Measurements from ENCODE around the gene LRRC3. TPM values are rescaled to one million over a fixed set of nuclear protein-coding genes. Genes with fewer than 3 reads are reported as not detected.

The LRRC3 gene, protein sequence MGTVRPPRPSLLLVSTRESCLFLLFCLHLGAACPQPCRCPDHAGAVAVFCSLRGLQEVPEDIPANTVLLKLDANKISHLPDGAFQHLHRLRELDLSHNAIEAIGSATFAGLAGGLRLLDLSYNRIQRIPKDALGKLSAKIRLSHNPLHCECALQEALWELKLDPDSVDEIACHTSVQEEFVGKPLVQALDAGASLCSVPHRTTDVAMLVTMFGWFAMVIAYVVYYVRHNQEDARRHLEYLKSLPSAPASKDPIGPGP
- 1 to 10 TPM in 3 of 4 donors, under 1 TPM in 1; 0.89 to 1.1 (median 1.0) TPM for total RNA-seq
- 0.93 TPM for polyA plus RNA-seq
- long read RNA-seq, donor 1, full-length matches to known transcripts, result 2 of 4 reads
- long read RNA-seq, donor 1, partial matches to known transcripts, result 0 of 4 reads
- long read RNA-seq, donor 1, other reads (novel, unspliced or antisense), result 2 of 4 reads
- long read RNA-seq, donor 2, partial matches to known transcripts, result 0 of 2 reads
- long read RNA-seq, donor 2, other reads (novel, unspliced or antisense), result 2 of 2 reads
- long read RNA-seq, donor 3, partial matches to known transcripts, result 0 of 5 reads
- long read RNA-seq, donor 3, other reads (novel, unspliced or antisense), result 5 of 5 reads
- long read RNA-seq, donor 4, full-length matches to known transcripts, result 1 of 2 reads
- long read RNA-seq, donor 4, partial matches to known transcripts, result 0 of 2 reads
- long read RNA-seq, donor 4, other reads (novel, unspliced or antisense), result 1 of 2 reads

DNA sequence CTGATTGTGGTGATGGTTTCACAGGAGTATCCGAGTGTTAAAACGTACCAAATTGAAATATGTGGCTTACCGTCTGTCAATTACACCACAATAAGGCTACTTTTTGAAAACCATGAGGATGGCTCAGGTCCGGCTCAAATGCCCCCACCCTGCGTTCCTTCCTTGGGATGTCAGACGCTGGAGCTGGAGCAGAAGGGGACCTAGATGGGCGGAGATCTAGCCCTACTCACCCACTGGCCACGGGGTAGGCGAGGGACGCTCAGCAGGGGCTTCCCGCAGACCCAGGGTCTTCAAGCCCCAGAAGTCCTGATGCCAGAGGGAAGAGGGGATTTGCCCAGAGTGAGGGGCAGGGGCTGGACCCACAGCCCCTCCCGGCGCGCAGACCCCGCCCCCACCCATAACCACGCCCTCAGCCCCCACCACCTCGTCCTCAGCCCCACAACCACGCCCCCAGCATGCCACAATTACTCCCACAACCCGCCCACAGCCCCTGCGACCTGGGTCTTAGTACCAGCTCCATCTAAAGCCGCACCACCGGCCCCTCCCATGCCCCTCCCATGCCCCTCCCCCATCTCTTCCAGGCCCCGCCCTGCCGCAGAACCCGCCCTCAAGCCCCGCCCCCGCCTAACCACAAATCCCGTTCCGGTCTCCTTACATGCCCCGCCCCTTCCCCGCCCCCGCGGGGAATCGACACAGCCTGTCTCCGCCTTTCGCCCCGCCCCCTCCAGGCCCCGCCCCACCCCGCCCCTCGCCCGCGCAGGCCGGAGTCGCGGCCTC, at the start of gene LRRC3:
TSS of gene LRRC3 (plus strand) at position 764 of the 777 bp plus-strand sequence. CDS start 1,135 bp downstream, outside the sequence.
- Histone ChIP-seq H3K27ac (ENCODE audit: low read length) (no peak within 1 kb of the TSS), H3K4me3 (ENCODE audit: low read length) (peak within 1 kb of the TSS; percentile 90), H3K4me1 (ENCODE audit: control insufficient read depth, insufficient read depth, low read length) (no peaks in the 10 kb centered on the region), H3K27me3 (ENCODE audit: control insufficient read depth, insufficient read depth) (no peaks in the 10 kb centered on the region), H3K9me3 (ENCODE audit: control insufficient read depth, low read length) (no peaks in the 10 kb centered on the region)
- intact Hi-C loops (cut with DNase I), result no loop called here
- DNase-seq (peak; percentile 93 to 95 (median 94)), ATAC-seq (peak; percentile 80 to 86)
- WGBS, result 5% methylated on average over 45 of the region's 45 CpGs

GRCh38 chr21:44405948-44406872, 49.1 kb upstream of the LRRC3 start:
- no peak for DNase-seq
- Histone ChIP-seq H3K9me3 (ENCODE audit: control insufficient read depth, low read length) (no peaks in the 10 kb centered on the region), H3K27ac (ENCODE audit: low read length) (no peak overlapping the region), H3K4me3 (ENCODE audit: low read length) (no peak overlapping the region), H3K27me3 (ENCODE audit: control insufficient read depth, insufficient read depth) (no peaks in the 10 kb centered on the region), H3K4me1 (ENCODE audit: control insufficient read depth, insufficient read depth, low read length) (no peaks in the 10 kb centered on the region)
- 87% methylated on average over 37 of the region's 37 CpGs for WGBS
- intact Hi-C loops (cut with DNase I), result no loop called here
- ATAC-seq, result peak in 1 of 2 donors; percentile 19

- 83% methylated on average over 8 of the region's 8 CpGs for WGBS
- H3K9me3 ChIP-seq (ENCODE audit: control insufficient read depth, low read length), result no peaks in the 10 kb centered on the region
- no peaks in the 10 kb centered on the region for H3K4me1 ChIP-seq (ENCODE audit: control insufficient read depth, insufficient read depth, low read length)
- ATAC-seq (no peak), DNase-seq (no peak)
- no peak overlapping the region for H3K27ac ChIP-seq (ENCODE audit: low read length)
- intact Hi-C loops (cut with DNase I), result no loop called here
- H3K27me3 ChIP-seq (ENCODE audit: control insufficient read depth, insufficient read depth), result no peaks in the 10 kb centered on the region
- no peak overlapping the region for H3K4me3 ChIP-seq (ENCODE audit: low read length)
Observed at GRCh38 chr21:44406953-44407352, 48.4 kb upstream of the LRRC3 start.

GRCh38 chr21:44407493-44407892, 47.8 kb upstream of the LRRC3 start:
- intact Hi-C loops (cut with DNase I), result no loop called here
- no peak for DNase-seq
- Histone ChIP-seq H3K9me3 (ENCODE audit: control insufficient read depth, low read length) (no peaks in the 10 kb centered on the region), H3K27me3 (ENCODE audit: control insufficient read depth, insufficient read depth) (no peaks in the 10 kb centered on the region), H3K4me3 (ENCODE audit: low read length) (no peak overlapping the region), H3K27ac (ENCODE audit: low read length) (no peak overlapping the region), H3K4me1 (ENCODE audit: control insufficient read depth, insufficient read depth, low read length) (no peaks in the 10 kb centered on the region)
- 81% methylated on average over 7 of the region's 7 CpGs for WGBS
- ATAC-seq, result no peak

- Histone ChIP-seq H3K4me1 (ENCODE audit: control insufficient read depth, insufficient read depth, low read length) (no peaks in the 10 kb centered on the region), H3K9me3 (ENCODE audit: control insufficient read depth, low read length) (no peaks in the 10 kb centered on the region), H3K4me3 (ENCODE audit: low read length) (no peak overlapping the region), H3K27ac (ENCODE audit: low read length) (no peak overlapping the region), H3K27me3 (ENCODE audit: control insufficient read depth, insufficient read depth) (no peaks in the 10 kb centered on the region)
- intact Hi-C loops (cut with DNase I), result no loop called here
- 93% methylated on average over 15 of the region's 15 CpGs for WGBS
- DNase-seq, result no peak
- no peak for ATAC-seq
Observed at GRCh38 chr21:44408226-44408625, 47.1 kb upstream of the LRRC3 start.

DNA sequence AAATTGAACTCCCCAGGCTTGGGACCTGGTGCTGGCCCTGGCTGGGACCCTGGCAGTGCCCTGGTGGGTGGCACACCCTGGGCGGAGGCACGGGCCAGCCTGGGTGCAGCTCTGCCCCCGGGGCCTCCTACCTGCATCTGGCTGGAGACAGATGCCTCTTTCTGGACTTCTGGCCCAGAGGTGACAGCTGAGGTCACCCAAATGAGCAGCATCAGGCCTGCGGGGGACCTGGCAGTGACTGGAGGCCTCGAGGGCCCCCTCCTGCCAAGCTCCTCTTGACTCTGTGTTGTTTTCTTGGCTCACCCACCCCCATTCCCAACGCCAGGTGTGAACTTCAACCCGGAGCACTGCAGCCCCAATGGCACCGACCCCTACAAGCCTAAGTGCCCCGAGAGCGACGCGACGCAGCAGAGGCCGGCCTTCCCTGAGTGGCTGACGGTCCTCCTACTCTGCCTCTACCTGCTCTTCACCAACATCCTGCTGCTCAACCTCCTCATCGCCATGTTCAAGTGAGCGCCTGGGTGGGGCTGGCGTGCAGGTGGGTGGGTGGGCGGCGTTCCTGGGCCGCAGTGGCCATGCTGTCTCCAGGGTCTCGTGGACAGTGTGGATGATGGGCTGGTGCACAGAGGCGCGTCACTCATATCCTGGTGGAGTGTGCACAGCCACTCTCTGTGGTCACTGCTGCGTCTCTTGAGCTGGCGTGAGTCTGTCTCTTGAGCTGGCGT, 41.6 kb upstream of the LRRC3 start:
- H3K27ac ChIP-seq (ENCODE audit: low read length), result no peak overlapping the region
- no peak for ATAC-seq
- WGBS, result 91% methylated on average over 27 of the region's 27 CpGs
- no peak overlapping the region for H3K4me3 ChIP-seq (ENCODE audit: low read length)
- no peaks in the 10 kb centered on the region for H3K27me3 ChIP-seq (ENCODE audit: control insufficient read depth, insufficient read depth)
- no peaks in the 10 kb centered on the region for H3K4me1 ChIP-seq (ENCODE audit: control insufficient read depth, insufficient read depth, low read length)
- H3K9me3 ChIP-seq (ENCODE audit: control insufficient read depth, low read length), result no peaks in the 10 kb centered on the region
- DNase-seq, result no peak
- intact Hi-C loops (cut with DNase I), result no loop called here

DNA sequence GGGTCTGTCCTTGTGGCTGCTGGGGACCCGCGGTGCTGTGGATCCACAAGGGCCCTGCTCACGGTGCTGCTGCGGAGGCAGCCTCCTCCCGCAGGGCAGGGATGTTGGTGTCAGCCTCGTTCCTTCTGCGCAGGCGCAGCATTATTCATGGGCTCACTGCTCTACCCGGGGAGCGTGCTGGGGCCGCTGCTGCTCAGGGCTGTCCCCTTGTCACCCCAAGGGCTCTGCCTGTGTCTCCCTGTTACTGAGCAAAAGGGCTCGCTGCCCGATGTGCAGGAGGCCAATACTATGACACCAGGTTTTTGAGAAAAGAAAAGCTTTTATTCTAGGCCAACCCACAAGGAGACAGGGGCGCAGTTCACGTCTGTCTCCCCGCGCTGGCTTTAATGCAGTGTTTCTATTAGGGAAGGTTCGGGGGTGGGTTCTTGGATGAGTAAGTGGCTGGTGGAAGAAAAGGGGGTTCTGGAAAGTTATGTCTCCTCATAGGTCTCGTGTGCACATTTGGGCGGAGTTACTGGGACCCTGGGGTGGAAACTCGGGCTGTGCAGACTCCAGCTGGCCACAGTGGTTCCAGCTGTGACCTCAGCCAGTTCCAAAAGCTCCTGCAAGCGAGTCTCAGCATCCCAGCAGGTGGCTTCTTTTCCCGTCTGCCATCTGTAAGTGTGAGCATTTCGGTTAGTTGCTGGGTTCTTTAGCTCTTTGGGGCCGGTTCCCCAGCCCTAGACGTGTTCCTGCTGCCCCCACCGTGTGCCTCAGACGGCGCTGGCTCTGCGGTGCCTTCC, 40.8 kb upstream of the LRRC3 start:
- intact Hi-C loops (cut with DNase I), result no loop called here
- DNase-seq, result no peak
- ATAC-seq, result no peak
- H3K4me3 ChIP-seq (ENCODE audit: low read length), result no peak overlapping the region
- H3K4me1 ChIP-seq (ENCODE audit: control insufficient read depth, insufficient read depth, low read length), result no peaks in the 10 kb centered on the region
- H3K27ac ChIP-seq (ENCODE audit: low read length), result no peak overlapping the region
- WGBS, result 82% methylated on average over 30 of the region's 30 CpGs
- H3K27me3 ChIP-seq (ENCODE audit: control insufficient read depth, insufficient read depth), result no peaks in the 10 kb centered on the region
- H3K9me3 ChIP-seq (ENCODE audit: control insufficient read depth, low read length), result no peaks in the 10 kb centered on the region

DNA sequence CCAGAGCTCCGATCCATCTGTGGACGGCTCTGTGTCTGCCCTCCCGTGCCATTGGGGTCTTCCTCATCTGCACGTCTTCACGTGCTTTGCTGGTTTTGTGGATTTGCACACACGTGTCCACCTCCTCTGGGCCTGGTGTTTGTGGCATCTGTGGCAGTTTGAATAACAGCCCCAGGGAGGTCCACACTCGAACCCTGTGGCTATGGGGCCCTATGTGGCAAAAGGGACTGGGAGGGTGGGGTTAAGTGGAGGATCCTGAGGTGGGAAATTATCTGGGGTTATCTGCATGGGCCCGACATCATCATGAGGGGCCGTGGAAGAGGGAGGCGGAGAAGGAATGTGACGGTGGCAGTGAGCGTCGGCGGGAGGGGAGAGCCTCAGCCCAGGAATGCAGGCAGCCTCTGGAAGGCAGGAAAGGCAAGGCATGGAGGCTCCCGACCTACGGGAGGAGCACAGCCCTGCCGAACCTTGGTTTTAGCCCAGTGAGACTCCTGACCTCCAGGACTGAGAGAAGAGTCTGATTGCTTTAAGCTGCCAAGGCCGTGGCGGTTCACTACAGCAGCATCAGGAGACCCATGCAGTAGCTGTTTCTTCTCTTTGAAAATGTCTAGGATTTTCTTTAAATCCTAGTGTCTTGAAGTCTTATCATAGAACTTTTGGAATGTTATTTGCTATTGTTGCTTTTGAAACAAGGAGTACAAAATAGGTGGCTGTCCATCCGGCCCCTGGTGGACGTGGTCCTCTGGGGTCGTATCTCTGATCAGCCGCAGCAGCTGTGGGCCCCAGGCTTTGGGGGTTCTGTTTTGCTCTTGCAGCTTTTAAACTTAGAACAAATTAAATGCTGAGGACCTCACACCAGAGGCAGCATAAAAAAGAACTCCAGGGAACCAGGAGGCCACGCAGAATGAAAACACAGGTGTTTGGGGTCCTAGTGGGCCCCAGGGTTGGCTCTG, 40.0 kb upstream of the LRRC3 start:
- WGBS, result 61% methylated on average over 24 of the region's 24 CpGs
- no peaks in the 10 kb centered on the region for H3K9me3 ChIP-seq (ENCODE audit: control insufficient read depth, low read length)
- no peak for ATAC-seq
- no peak overlapping the region for H3K4me3 ChIP-seq (ENCODE audit: low read length)
- no peaks in the 10 kb centered on the region for H3K4me1 ChIP-seq (ENCODE audit: control insufficient read depth, insufficient read depth, low read length)
- intact Hi-C loops (cut with DNase I), result no loop called here
- no peak for DNase-seq
- H3K27ac ChIP-seq (ENCODE audit: low read length), result no peak overlapping the region
- no peaks in the 10 kb centered on the region for H3K27me3 ChIP-seq (ENCODE audit: control insufficient read depth, insufficient read depth)

DNA sequence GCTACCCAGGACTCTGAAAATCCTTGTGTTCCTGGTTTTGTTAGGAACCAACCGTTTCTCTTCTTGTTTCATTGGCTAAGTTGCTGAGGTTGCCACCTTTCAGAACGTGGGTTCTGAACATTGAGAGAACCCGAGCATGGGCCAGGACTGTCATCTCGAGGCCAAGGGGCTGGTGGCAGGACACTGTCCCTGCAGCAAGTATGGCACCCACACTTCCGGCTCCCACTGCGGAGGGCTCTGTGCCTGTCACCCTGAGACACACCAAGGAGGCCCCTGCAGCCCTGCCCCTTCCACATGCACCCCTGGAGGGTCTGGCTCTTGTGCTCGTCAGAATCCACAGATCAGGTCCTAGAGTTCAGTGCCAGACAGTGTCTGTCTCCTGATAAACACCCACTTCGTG, 39.1 kb upstream of the LRRC3 start:
- ATAC-seq (no peak), DNase-seq (no peak)
- Histone ChIP-seq H3K4me1 (ENCODE audit: control insufficient read depth, insufficient read depth, low read length) (no peaks in the 10 kb centered on the region), H3K4me3 (ENCODE audit: low read length) (no peak overlapping the region), H3K27ac (ENCODE audit: low read length) (no peak overlapping the region), H3K27me3 (ENCODE audit: control insufficient read depth, insufficient read depth) (no peaks in the 10 kb centered on the region), H3K9me3 (ENCODE audit: control insufficient read depth, low read length) (no peaks in the 10 kb centered on the region)
- WGBS, result 71% methylated on average over 8 of the region's 8 CpGs
- intact Hi-C loops (cut with DNase I), result no loop called here

All from right cardiac atrium (tissue), 5 donors.